Activated gamma-delta T cell treated with anti-CD3 and anti-CD28 coated beads, Interleukin-2, amount 50 U/mL, for 16 hours (primary cell): ENCODE results near the gene AGRN.

Experiments used
- DNase-seq: peaks from one replicate; pipeline ENCODE4 v3.0.0-alpha.2; 2020; ENCODE audit warnings: low read depth

The AGRN gene

GRCh38 chr1:1038694-1039093 lies 18.8 kb downstream of the AGRN start:
- DNase-seq = no peak

DNA sequence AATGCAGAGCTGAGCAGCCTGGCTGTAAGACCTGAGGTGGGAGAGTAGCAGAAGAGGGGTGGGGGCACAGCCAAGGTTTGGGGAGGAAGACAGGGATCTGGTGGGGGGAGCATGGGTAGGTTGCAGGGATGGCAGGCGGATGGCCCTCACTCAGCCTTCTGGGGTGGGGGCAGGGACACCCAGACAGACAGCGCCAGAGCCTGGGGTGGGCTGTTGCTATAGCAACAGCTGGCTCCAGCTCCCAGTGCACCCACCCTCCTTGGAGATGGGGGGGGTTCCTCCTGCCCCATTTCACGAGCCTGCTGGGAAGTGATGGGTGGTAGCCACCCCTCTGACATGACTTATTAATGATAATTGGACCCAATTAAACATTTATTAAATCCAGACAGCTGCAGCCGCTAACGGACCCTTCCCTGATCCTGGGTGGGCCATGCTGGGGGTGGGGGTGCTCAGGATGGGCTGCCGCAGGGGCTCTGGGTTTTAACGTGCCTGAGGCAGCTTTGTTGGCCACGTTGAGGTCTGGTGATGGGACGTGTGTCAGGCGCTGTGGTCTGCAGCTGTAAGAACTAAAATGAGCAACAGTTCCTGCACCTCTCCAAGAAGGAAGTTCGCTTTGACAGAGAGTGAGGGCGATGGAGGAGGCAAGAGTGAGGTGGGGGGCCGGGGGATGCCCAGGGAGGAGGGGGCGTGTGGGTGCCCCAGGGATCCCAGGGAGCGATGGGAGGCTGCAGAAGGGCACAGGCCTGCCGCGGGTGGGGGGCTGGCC lies 19.4 kb downstream of the AGRN start:
- DNase-seq = no peak

DNA sequence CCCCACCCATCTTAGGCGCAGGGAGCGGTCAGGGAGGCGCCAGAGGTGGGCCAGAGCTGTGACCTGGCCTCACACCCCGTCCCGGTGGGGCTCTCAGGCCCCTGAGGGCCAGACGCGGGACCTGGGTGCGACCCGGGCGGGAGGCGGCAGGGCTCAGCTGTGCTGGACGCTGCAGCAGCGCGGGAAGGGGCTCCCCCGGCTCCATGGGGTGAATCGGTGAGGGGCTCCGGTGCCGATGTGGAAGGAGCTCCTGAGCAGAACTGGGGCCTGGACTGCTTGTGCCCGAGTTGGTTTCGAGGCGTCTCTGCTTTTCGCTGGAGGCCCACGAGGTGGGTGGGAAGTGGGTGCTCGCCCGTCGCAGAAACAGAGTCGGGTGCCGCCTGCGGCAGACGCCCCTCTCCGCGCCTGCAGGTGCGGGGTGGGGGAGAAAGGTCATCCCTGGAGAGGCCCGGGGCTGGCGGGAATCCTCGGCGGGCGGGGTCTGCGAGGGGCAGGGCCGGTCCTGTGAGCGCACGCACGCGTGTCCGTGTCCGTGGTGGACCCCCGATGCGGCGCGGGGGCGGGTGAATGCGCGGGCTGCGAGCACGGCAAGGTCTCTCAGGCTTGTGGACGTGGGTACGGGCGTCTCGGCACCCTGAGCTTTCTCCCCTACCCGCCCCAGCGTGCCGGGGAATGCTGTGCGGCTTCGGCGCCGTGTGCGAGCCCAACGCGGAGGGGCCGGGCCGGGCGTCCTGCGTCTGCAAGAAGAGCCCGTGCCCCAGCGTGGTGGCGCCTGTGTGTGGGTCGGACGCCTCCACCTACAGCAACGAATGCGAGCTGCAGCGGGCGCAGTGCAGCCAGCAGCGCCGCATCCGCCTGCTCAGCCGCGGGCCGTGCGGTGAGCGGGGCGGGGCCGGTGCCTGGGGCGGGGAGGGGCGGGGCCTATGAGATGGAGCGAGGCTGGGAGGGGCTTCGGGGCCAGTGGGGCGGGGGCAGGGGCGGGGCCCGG lies 20.4 kb downstream of the AGRN start:
- DNase-seq = peak; percentile 63

DNA sequence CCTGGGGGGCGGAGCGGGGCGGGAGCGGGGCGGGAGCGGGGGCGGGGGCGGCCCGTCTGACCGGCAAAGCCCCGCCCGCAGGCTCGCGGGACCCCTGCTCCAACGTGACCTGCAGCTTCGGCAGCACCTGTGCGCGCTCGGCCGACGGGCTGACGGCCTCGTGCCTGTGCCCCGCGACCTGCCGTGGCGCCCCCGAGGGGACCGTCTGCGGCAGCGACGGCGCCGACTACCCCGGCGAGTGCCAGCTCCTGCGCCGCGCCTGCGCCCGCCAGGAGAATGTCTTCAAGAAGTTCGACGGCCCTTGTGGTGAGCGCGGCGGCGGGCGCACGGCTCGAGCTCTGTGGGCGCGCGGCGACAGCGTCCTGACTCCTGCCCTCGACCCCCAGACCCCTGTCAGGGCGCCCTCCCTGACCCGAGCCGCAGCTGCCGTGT lies 21.2 kb downstream of the AGRN start:
- DNase-seq = no peak

DNA sequence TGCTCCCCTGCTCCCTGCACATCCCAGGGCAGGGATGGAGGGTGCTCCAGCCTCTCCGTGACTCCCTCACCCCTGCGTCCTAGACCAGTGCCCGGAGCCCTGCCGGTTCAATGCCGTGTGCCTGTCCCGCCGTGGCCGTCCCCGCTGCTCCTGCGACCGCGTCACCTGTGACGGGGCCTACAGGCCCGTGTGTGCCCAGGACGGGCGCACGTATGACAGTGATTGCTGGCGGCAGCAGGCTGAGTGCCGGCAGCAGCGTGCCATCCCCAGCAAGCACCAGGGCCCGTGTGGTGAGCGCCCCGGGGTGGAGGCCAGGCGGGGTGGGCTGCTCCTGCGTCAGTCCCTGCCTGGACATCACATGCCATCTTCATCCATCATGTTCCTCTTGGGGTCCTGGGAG lies 22.0 kb downstream of the AGRN start:
- DNase-seq = no peak

DNA sequence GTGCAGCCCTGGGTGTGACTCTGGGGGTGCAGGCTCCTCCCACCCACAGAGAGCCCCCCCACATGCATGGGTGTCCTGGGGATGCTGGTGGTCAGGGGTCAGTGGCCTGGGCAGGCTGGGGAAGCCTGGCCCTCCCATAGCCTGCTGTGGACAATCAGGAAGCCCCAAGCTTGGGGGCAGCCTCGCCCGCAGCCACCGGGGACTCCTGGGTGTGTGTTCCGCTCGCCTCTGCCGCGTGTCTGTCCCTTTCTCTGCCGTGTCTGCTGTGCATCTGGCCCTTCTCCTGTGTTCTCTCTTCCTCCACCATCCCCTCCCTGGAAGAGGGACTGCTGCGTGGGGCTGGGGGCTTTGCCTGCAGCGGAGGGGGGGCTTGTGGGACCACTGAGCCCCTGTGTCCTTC lies 22.9 kb downstream of the AGRN start:
- no peak for DNase-seq

GRCh38 chr1:1043411-1043810 lies 23.5 kb downstream of the AGRN start:
- no peak for DNase-seq

GRCh38 chr1:1043921-1044320 lies 24.0 kb downstream of the AGRN start:
- no peak for DNase-seq

DNA sequence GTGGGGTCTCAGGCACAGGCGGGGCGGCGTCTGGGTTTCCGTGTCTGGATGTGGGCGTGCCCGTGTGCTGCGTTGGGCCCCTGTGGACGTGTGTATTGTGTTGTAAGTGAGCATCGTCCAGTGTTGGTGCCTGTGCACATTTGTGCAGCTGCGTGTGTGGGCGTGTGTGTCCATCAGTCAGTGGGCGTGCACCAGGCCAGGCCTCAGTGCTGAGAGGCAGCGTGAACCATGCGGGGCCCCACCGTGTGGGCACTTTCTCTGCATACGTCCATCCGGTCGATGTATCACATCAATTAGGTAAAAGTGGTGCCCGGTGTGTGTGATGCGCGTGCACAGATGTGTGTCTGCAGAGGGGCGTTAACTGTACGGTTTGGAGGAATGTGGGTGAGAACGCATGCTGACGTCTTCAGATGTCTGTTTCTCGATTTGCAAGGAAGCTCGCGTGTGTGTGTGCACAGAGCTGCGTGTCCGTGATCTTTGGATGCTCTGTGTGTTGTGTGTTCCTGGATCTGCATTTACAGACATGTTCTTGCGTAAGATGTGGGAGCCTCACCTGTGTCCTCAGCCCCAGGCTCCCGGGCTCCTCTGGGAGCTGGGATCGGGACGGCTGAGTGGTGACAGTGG lies 24.6 kb downstream of the AGRN start:
- DNase-seq = no peak

DNA sequence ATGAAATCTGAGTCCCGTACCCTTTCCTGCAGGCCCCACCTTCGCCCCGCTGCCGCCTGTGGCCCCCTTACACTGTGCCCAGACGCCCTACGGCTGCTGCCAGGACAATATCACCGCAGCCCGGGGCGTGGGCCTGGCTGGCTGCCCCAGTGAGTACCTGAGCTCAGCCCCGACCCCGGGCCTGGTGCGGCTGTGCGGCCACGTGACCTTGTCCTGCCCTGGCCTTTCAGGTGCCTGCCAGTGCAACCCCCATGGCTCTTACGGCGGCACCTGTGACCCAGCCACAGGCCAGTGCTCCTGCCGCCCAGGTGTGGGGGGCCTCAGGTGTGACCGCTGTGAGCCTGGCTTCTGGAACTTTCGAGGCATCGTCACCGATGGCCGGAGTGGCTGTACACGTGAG lies 25.2 kb downstream of the AGRN start:
- DNase-seq = no peak

DNA sequence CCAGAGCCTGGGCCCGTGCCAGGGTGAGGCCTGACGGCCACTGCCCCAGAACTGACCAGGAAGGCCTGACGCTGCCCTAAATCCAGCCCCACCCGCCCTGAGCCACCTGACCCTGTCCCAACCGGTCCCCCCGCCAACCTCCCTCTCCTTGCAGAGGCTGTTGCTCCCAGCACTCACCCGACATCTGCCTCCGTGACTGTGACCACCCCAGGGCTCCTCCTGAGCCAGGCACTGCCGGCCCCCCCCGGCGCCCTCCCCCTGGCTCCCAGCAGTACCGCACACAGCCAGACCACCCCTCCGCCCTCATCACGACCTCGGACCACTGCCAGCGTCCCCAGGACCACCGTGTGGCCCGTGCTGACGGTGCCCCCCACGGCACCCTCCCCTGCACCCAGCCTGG lies 26.3 kb downstream of the AGRN start:
- DNase-seq = no peak

- DNase-seq = no peak
Measured at GRCh38 chr1:1046767-1047166, 26.8 kb downstream of the AGRN start.

GRCh38 chr1:1047407-1047806 lies 27.5 kb downstream of the AGRN start:
- DNase-seq = no peak

- no peak for DNase-seq
Measured at GRCh38 chr1:1047963-1048362, 28.0 kb downstream of the AGRN start.

DNA sequence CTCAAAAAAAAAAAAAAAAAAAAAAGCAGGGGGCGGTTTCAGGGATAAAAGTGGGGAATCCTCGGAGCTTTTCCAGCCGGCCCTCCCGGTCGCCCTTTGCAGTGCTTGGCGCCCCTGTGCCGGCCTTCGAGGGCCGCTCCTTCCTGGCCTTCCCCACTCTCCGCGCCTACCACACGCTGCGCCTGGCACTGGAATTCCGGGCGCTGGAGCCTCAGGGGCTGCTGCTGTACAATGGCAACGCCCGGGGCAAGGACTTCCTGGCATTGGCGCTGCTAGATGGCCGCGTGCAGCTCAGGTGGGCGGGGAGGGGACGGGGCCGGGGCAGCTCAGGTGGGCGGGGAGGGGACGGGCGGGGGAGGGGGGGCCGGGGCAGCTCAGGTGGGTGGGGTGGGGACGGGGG lies 28.8 kb downstream of the AGRN start:
- no peak for DNase-seq

- DNase-seq = no peak
Measured at GRCh38 chr1:1049318-1050165, 29.6 kb downstream of the AGRN start.

DNA sequence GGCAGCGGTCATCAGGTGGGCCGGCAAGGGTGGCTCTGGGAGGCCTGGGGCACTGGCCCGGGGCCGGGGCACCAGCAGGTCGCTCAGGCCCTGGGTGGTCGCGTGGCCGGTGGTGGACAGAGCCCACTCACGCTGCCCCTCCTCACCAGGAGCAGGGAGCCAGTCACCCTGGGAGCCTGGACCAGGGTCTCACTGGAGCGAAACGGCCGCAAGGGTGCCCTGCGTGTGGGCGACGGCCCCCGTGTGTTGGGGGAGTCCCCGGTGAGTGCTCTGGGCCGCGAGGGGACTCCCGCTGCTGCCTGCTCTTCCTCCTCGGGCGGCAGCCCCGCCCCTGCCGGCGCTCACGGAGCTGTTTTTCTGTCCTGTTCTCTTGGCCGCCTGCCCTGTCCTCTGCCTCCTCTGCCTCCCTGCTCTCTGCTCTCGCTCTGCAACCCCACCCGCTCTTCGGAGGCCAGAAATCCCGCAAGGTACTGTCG lies 30.7 kb downstream of the AGRN start:
- no peak for DNase-seq

DNA sequence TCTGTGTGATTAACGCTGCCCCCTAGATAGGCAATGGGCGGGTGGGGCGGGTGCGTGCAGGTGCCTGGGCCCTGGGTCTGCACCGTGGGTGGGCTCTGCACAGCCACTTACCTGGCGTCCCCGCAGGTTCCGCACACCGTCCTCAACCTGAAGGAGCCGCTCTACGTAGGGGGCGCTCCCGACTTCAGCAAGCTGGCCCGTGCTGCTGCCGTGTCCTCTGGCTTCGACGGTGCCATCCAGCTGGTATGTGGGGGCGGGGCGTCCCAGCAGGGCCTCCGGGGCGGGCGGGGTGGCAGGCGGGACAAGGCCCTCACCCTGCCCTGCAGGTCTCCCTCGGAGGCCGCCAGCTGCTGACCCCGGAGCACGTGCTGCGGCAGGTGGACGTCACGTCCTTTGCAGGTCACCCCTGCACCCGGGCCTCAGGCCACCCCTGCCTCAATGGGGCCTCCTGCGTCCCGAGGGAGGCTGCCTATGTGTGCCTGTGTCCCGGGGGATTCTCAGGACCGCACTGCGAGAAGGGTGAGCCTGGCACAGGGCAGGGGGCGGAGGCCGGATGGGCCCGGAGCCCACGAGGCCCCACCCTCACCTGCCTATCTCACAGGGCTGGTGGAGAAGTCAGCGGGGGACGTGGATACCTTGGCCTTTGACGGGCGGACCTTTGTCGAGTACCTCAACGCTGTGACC lies 31.3 kb downstream of the AGRN start:
- DNase-seq = no peak

DNA sequence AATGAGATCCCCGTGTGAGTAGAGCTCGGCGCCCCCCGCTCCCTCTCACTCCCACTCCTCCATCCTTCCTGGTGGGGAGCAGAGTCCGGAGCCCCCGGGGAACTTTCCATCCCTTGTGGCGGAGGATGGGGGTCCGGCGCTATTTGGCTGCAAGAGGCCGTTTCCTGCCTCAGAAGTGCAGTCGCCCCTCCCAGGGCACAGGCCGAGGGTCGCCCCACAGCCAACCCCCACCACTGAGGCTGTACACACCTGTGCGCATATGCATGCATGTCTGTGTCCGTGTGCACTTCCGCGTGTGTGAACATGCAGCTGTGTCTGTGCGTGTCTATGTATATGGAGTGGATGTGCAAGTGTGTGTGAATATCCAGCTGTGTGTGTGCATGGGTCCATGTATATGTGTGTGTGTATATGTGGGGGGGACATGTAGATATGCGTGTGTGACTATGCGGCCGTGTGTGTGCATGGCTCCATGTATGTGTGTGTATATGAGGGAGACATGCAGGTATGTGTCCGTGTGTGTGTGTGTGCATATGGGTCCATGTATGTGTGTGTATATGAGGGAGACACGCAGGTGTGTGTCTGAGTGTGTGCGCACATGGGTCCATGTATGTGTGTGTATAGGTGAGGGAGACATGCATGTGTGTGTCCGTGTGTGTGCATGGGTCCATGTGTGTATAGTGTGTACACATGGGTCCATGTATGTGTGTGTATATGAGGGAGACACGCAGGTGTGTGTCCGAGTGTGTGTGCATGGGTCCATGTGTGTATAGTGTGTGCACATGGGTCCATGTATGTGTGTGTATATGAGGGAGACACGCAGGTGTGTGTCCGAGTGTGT lies 32.3 kb downstream of the AGRN start:
- DNase-seq = no peak

- DNase-seq = no peak
Measured at GRCh38 chr1:1053022-1053421, 33.1 kb downstream of the AGRN start.
